Astrocyte of the spinal cord (primary cell): Measurements from ENCODE around the gene RLBP1.

Experiments
- DNase-seq: peaks from one replicate; pipeline ENCODE4 v3.0.0; 2011; ENCODE audit warnings: low read depth, low spot score
- H3K4me3 ChIP-seq: 2 replicates; pipeline ENCODE4 v1.5.1; 2011; ENCODE audit warnings: low read depth, mild to moderate bottlenecking, low read length, moderate library complexity
- in situ Hi-C: cut with HindIII; loops from 2 replicates; pipeline ENCODE4 v1.10.0; 2017; ENCODE audit warnings: low sequenced_read_pairs
- TF ChIP-seq, protein P1 (sequence below): IDR thresholded peaks from 2 replicates; pipeline ENCODE4 v1.5.1; 2012; ENCODE audit warnings: low read depth, mild to moderate bottlenecking, low read length, inconsistent platforms

The RLBP1 gene

DNA sequence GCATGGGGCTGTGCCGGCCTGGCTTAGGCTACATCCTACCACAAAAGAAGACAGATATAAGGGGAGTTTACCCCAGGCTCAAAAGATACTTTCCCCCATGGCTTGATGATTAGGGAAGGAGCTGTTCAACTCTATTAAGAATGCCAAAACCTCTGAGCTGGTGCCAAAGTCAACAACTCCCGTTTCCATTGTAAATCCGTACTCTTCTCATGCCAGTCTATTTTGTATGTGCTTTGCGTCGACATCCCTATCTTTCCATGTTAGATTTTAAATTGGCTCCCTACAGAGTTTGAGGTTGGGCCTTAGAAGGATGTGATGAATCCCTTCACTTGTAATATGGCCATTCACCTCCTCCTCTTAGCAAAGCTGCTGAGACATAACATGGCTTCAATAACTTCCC is 46.9 kb downstream of the RLBP1 start:
- TF ChIP-seq, protein P1, sequence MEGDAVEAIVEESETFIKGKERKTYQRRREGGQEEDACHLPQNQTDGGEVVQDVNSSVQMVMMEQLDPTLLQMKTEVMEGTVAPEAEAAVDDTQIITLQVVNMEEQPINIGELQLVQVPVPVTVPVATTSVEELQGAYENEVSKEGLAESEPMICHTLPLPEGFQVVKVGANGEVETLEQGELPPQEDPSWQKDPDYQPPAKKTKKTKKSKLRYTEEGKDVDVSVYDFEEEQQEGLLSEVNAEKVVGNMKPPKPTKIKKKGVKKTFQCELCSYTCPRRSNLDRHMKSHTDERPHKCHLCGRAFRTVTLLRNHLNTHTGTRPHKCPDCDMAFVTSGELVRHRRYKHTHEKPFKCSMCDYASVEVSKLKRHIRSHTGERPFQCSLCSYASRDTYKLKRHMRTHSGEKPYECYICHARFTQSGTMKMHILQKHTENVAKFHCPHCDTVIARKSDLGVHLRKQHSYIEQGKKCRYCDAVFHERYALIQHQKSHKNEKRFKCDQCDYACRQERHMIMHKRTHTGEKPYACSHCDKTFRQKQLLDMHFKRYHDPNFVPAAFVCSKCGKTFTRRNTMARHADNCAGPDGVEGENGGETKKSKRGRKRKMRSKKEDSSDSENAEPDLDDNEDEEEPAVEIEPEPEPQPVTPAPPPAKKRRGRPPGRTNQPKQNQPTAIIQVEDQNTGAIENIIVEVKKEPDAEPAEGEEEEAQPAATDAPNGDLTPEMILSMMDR, result no peak
- peak; percentile 20 for DNase-seq
- no peak overlapping the region for H3K4me3 ChIP-seq
- in situ Hi-C loops, result no loop called here

DNA sequence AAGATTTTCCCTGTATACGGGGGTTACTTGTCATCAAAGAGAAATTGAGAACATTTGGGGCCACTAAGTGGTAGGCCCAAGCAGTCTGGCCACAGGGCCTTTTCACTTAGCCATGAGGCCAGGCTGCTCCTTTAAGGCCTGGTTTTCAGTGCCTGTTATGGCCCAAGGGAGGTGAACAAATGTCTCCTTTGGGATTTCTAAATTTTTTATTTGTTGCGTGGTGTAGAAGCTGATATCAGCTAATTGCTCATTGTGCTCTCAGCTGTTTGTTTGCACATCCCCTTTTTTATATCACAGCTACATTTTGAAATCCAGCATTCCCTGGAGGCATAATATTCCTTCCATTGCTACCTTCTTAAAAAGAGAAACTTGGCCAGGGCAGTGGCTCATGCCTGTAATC is 48.5 kb downstream of the RLBP1 start:
- TF ChIP-seq, protein P1, result no peak
- no peak overlapping the region for H3K4me3 ChIP-seq
- in situ Hi-C loops, result no loop called here

DNA sequence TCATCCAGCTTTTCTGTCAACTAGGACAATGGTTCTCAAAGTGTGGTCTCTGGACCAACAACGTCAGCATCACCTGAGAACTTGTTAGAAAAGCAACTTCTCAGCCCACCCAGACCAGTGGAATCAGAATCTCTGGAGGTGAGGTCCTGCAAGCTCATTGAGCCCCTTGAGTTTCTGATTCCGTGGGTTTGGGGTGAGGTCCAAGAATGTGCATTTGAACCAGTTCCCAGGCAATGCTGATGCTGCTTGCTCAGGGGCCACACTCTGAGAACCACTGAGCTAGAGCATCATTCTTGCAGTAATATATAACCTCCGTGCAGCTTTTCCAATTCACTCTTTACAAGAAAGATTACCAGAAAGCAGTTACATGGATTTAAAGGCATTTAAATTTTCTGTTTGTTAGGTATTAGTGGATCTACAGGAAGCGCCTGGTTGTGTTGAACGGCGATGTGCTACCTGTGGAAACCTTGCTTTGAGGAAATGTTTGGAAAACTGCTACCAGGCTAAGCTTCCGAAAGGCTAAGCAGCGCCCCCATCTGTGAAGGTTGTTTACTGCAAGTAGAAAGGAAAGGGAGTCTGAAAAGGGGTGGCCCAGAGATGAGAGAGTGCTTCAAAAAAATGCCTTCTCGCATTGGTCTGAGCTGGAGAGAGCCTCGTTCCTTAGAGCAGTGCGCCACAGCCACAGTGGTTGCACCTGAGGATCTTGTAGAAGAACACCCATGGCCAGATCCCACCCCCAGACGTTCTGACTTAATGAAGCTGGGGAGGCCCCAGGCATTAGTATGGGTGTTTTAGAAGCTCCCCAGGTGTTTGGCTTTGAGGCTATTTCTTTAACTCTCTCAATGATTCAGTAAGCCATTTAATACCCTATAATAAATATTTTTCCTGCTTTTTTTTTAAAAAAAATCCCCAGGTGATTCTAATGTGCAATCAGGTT is 50.0 kb downstream of the RLBP1 start:
- TF ChIP-seq, protein P1, result peak; percentile 71
- DNase-seq, result peak; percentile 48
- H3K4me3 ChIP-seq, result no peak overlapping the region
- in situ Hi-C loops, result no loop called here

More for the DNA sequence above, 48.5 kb downstream of the RLBP1 start:
- no peak for DNase-seq

DNA sequence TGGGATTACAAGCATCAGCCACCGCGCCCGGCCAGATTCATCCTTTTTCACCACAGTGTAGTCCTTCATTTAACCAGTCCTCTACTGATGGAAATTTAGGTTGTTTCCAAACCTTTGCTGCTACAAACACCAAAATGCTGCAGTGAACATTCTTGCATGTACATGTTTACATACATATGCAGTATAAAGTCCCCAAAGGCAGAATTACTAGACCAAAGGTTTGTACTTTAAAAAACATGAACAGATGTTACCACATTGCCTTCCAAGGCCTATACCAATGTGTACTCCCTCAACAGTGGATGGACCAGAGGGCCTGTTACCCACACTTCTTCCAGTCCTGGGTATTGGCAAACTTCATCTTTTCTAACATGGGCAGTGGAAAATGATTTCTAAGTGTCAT is 51.0 kb downstream of the RLBP1 start:
- TF ChIP-seq, protein P1, result no peak
- no peak overlapping the region for H3K4me3 ChIP-seq
- DNase-seq, result no peak
- in situ Hi-C loops, result no loop called here

DNA sequence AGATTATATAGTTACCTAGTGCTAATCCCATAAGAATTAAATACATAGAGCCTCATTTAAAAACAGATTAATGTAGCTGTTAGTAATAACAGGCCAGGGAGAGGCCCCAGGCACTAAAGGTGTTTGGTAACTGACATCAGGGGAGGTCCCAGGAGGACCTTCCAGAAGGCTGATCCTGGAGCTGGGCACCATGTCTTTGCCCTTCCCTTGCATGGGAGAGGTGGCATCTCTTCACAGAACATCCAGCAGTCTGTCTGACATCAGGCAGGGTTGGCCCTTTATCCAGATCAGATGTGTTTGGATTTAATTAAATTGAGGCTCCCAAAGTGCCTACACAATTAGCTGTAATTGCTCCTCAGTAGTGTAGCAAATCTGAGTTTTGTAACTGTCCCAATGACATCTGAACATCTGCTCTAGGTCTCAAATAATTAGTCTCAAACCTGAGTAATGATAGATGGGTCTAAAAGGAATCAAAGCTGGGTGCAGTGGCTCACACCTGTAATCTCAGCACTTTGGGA is 53.0 kb downstream of the RLBP1 start:
- in situ Hi-C loops, result no loop called here
- no peak overlapping the region for H3K4me3 ChIP-seq
- TF ChIP-seq, protein P1, result no peak
- no peak for DNase-seq

DNA sequence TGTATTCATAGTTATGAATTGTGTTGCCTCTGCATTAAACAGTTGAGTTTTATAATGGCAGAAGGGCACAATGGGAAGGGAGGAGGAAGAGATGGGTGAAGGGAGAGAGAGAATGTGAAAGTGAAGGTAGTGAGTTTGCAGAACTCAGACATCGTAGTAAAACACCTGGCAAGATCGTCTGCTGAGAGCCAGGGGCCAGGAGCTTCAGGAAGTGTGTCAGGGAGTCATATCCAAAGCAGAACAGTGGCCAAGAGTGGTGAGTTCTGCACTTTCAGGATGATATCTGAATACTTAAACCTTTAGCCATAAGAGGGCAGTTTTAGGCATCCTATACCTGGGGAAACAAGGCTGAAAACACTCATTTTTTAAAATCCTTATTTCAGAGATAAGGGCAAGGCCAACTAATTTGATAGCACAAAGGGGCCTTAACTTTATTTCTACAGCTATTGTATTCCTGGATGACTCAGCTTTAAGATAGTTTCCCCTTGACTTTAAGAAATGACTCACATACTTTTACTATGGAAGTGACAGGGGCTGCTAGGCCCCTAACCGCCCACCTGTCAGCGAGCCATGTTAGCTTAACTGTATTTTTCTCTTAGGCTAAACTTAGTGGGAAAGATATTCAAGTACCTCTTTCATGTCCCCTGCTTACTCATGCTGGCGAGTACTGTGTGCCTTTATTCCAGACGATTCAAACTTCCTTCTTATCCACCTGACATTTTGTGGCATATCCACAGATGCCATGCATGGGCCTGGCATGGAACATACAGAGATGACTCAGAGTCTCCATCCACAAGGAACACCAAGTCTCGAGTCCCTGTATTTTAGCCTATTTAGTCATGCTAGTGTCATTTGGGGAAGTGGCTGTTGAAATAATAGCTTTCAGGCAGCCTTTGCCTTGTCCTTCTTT is 53.9 kb downstream of the RLBP1 start:
- TF ChIP-seq, protein P1, result no peak
- no peak overlapping the region for H3K4me3 ChIP-seq
- peak; percentile 79 for DNase-seq
- in situ Hi-C loops, result no loop called here
